Measurements from ENCODE around the gene FASTK. TPM values are rescaled to one million over a fixed set of nuclear protein-coding genes. Genes with fewer than 3 reads are reported as not detected.
"Not testable (repeated sequence)": the region's sequence is repeated elsewhere in the genome, so short reads cannot be mapped to it uniquely, and the experiment has no call there.

The FASTK gene
- total RNA-seq, 2 experiments from 2014 or later, result 70.0 to 72.7 TPM

GRCh38 chr7:151028131-151028947 is 52.3 kb downstream of the FASTK start, which contains the start of gene ABCB8:
ABCB8 (plus strand) TSS chr7:151028450; CDS start chr7:151028516, 66 bp downstream.
- Mint-ChIP-seq H3K36me3 (ENCODE audit: low read depth) (peaks cover 8% of the 10 kb centered on the region), H3K9me3 (no peaks in the 10 kb centered on the region), H3K27ac (peak within 1 kb of the TSS; percentile 85), H3K4me3 (peak within 1 kb of the TSS; percentile 95), H3K27me3 (no peaks in the 10 kb centered on the region), H3K4me1 (peaks cover 31% of the 10 kb centered on the region)
- ChIA-PET CTCF (interaction anchor here (0.7 to 2.1 kb wide), 27 partner anchors 10 to 141 kb away, joined by 3 to 38 read pairs (median 5); partner anchors contain the start of genes AGAP3 and FASTK), POLR2A (interaction anchor here (1.3 to 2.0 kb wide), 11 partner anchors 10 to 61 kb away, joined by 3 to 50 read pairs (median 7); partner anchors contain the start of genes SLC4A2 and TMUB1)
- DNase-seq, result peak; percentile 99

- not testable (repeated sequence) for H3K36me3 Mint-ChIP-seq (ENCODE audit: low read depth)
- CTCF ChIA-PET, result interaction anchor here (0.9 to 2.1 kb wide), 22 partner anchors 9 to 129 kb away, joined by 3 to 38 read pairs (median 6); partner anchors contain the start of gene AGAP3
These were observed 52.9 kb downstream of the FASTK start for GRCh38 chr7:151027728-151028130.

DNA sequence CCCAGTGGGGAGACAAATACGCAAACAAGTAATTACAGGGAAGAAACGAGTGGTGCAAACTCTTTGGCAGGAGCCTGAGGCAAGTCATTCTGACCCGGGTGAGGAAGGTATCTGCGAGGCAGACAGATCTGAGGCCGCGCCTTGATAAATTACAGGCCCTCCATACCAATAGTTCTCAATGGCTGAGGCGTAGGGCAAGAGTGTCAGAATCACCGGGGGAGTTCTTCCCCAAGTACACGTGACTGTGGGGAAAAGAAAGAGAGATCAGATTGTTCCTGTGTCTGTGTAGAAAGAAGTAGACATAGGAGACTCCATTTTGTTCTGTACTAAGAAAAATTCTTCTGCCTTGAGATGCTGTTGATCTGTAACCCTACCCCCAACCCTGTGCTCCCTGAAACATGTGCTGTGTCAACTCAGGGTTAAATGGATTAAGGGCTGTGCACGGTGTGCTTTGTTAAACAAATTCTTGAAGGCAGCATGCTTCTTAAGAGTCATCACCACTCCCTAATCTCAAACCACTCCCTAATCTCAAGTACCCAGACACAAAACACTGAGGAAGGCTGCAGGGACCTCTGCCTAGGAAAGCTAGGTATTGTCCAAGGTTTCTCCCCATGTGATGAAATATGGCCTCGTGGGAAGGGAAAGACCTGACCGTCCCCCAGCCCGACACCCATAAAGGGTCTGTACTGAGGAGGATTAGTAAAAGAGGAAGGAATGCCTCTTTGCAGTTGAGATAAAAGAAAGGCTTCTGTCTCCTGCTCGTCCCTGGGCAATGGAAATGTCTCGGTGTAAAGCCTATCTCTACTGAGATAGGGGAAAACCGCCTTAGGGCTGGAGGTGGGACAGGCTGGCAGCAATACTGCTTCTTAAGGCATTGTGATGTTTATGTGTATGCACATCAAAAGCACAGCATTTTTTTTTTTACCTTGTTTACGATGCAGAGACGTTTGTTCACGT is 53.6 kb downstream of the FASTK start:
- ChIA-PET POLR2A (interaction anchor here (1.5 to 2.0 kb wide), 10 partner anchors 10 to 57 kb away, joined by 4 to 50 read pairs (median 8); partner anchors contain the start of genes SLC4A2 and TMUB1), CTCF (interaction anchor here (1.0 to 2.1 kb wide), 13 partner anchors 8 to 129 kb away, joined by 3 to 38 read pairs (median 7); no protein-coding TSS in a partner anchor)
- H3K27me3 Mint-ChIP-seq; H3K9me3 Mint-ChIP-seq; H3K36me3 Mint-ChIP-seq (ENCODE audit: low read depth); DNase-seq: not testable (repeated sequence)
- H3K4me1 Mint-ChIP-seq, result peaks cover 31% of the 10 kb centered on the region
- peak overlapping the region; percentile 95 for H3K4me3 Mint-ChIP-seq
- H3K27ac Mint-ChIP-seq, result peak overlapping the region; percentile 85

More at GRCh38 chr7:151027728-151028130, 52.9 kb downstream of the FASTK start:
- not testable (repeated sequence) for H3K9me3 Mint-ChIP-seq, DNase-seq, H3K27me3 Mint-ChIP-seq
- POLR2A ChIA-PET, result interaction anchor here (1.3 to 2.0 kb wide), 11 partner anchors 11 to 61 kb away, joined by 3 to 50 read pairs (median 7); partner anchors contain the start of genes SLC4A2 and TMUB1
- peak overlapping the region; percentile 85 for H3K27ac Mint-ChIP-seq
- peaks cover 31% of the 10 kb centered on the region for H3K4me1 Mint-ChIP-seq
- H3K4me3 Mint-ChIP-seq, result peak overlapping the region; percentile 95

Other genes with a start within 250 kb of the FASTK start
- not detected for gene AOC1, start 228.3 kb downstream of the FASTK start, total RNA-seq
- under 1 TPM; 0.15 to 0.38 TPM for gene KCNH2, start 102.5 kb downstream of the FASTK start, total RNA-seq
- gene NOS3, start 89.8 kb downstream of the FASTK start, total RNA-seq, result 10 to 100 TPM; 27.7 to 30.2 TPM
- gene ATG9B, start 56.3 kb downstream of the FASTK start, total RNA-seq, result 1 to 10 TPM; 7.9 to 8.6 TPM
- gene ABCB8, start 52.4 kb downstream of the FASTK start, total RNA-seq, result 10 to 100 TPM; 51.2 to 53.3 TPM
- gene ASIC3, start 32.3 kb downstream of the FASTK start, total RNA-seq, result 1 to 10 TPM; 5.5 to 6.2 TPM
- 10 to 100 TPM; 17.6 to 18.2 TPM for gene CDK5, start 22.9 kb downstream of the FASTK start, total RNA-seq
- gene SLC4A2, start 21.2 kb downstream of the FASTK start, total RNA-seq, result 100 to 1,000 TPM in 1 of 2 experiments, 10 to 100 TPM in 1; 94.6 to 109 TPM
- gene TMUB1, start 2.7 kb upstream of the FASTK start, total RNA-seq, result 10 to 100 TPM; 80.3 to 81.1 TPM
- 10 to 100 TPM; 30.1 to 31.5 TPM for gene AGAP3, start 5.7 kb upstream of the FASTK start, total RNA-seq
- not detected for gene GBX1, start 86.9 kb upstream of the FASTK start, total RNA-seq
- not detected for gene ASB10, start 106.4 kb upstream of the FASTK start, total RNA-seq
- gene H2BK1, start 129.7 kb upstream of the FASTK start, total RNA-seq, result not detected
- 10 to 100 TPM; 23.1 to 27.6 TPM for gene ABCF2, start 146.4 kb upstream of the FASTK start, total RNA-seq
- gene CHPF2, start 151.7 kb upstream of the FASTK start, total RNA-seq, result 10 to 100 TPM; 56.0 to 56.4 TPM
- 1 to 10 TPM; 1.5 to 2.7 TPM for gene SMARCD3, start 167.9 kb upstream of the FASTK start, total RNA-seq